H9 (cell line): Measurements from ENCODE around the gene MGA. TPM values are rescaled to one million over a fixed set of nuclear protein-coding genes. Genes with fewer than 3 reads are reported as not detected.

Experiments used
- DNase-seq: peaks from one replicate; pipeline ENCODE4 v3.0.0-alpha.2; 2017
- H2AFZ ChIP-seq: one replicate; pipeline ENCODE4 v1.6.1; 2013; ENCODE audit warnings: mild to moderate bottlenecking, low read length, control low read depth, moderate library complexity
- H2AK5ac ChIP-seq: 2 replicates; pipeline ENCODE4 v1.6.1; 2013; ENCODE audit warnings: low read length, control low read depth, mixed read lengths; ENCODE audit not compliant: insufficient read length
- H2BK120ac ChIP-seq: one replicate; pipeline ENCODE4 v1.6.1; 2013; ENCODE audit warnings: low read depth, mild to moderate bottlenecking, low read length, control low read depth, inconsistent platforms; ENCODE audit not compliant: poor library complexity, severe bottlenecking
- H2BK12ac ChIP-seq: 2 replicates; pipeline ENCODE4 v1.6.1; 2013; ENCODE audit warnings: low read length, control low read depth, mixed read lengths, low read depth; ENCODE audit not compliant: insufficient read length
- H2BK15ac ChIP-seq: 2 replicates; pipeline ENCODE4 v1.6.1; 2013; ENCODE audit warnings: low read depth, low read length, control low read depth
- H2BK20ac ChIP-seq: one replicate; pipeline ENCODE4 v1.6.1; 2013; ENCODE audit warnings: low read depth, mild to moderate bottlenecking, low read length, control low read depth, inconsistent platforms; ENCODE audit not compliant: poor library complexity, severe bottlenecking
- H2BK5ac ChIP-seq: 2 replicates; pipeline ENCODE4 v1.6.1; 2013; ENCODE audit warnings: low read length, control low read depth, mixed read lengths; ENCODE audit not compliant: insufficient read length
- H3K14ac ChIP-seq: 2 replicates; pipeline ENCODE4 v1.6.1; 2013; ENCODE audit warnings: low read length, control low read depth; ENCODE audit not compliant: insufficient read depth
- H3K18ac ChIP-seq: 2 replicates; pipeline ENCODE4 v1.6.1; 2013; ENCODE audit warnings: low read depth, mild to moderate bottlenecking, mixed read lengths, low read length, control low read depth; ENCODE audit not compliant: insufficient read length
- H3K23ac ChIP-seq: 2 replicates; pipeline ENCODE4 v1.6.1; 2013; ENCODE audit warnings: low read length, control low read depth, mixed read lengths, low read depth; ENCODE audit not compliant: insufficient read length
- H3K23me2 ChIP-seq: 2 replicates; pipeline ENCODE4 v1.6.1; 2013; ENCODE audit warnings: low read depth, mild to moderate bottlenecking, mixed read lengths, low read length, control low read depth; ENCODE audit not compliant: insufficient read length, poor library complexity, severe bottlenecking
- H3K27ac ChIP-seq: 2 replicates; pipeline ENCODE4 v1.5.1; 2013; ENCODE audit warnings: low read length, control low read depth, mixed read lengths, low read depth; ENCODE audit not compliant: insufficient read length
- H3K27me3 ChIP-seq: 2 replicates; pipeline ENCODE4 v1.6.1; 2013; ENCODE audit warnings: low read length, control low read depth, inconsistent platforms; ENCODE audit not compliant: insufficient read depth
- H3K4ac ChIP-seq: 2 replicates; pipeline ENCODE4 v1.6.1; 2013; ENCODE audit warnings: low read depth, mild to moderate bottlenecking, control low read depth, inconsistent platforms, low read length, moderate library complexity
- H3K4me1 ChIP-seq: 2 replicates; pipeline ENCODE4 v1.6.1; 2013; ENCODE audit warnings: low read length, control low read depth, inconsistent platforms; ENCODE audit not compliant: insufficient read depth
- H3K4me2 ChIP-seq: 2 replicates; pipeline ENCODE4 v1.6.1; 2013; ENCODE audit warnings: low read length, control low read depth, mixed read lengths; ENCODE audit not compliant: insufficient read length, insufficient read depth
- H3K56ac ChIP-seq: 2 replicates; pipeline ENCODE4 v1.6.1; 2013; ENCODE audit warnings: low read depth, mild to moderate bottlenecking, mixed read lengths, low read length, control low read depth; ENCODE audit not compliant: insufficient read length
- H3K79me1 ChIP-seq: 2 replicates; pipeline ENCODE4 v1.6.1; 2013; ENCODE audit warnings: low read depth, mild to moderate bottlenecking, moderate library complexity, low read length, control low read depth, inconsistent platforms; ENCODE audit not compliant: insufficient read depth, poor library complexity, severe bottlenecking
- H3K79me2 ChIP-seq: 2 replicates; pipeline ENCODE4 v1.6.1; 2013; ENCODE audit warnings: low read length, control low read depth, inconsistent platforms; ENCODE audit not compliant: insufficient read depth
- H3K9ac ChIP-seq: 2 replicates; pipeline ENCODE4 v1.6.1; 2013; ENCODE audit warnings: low read length, control low read depth, mixed read lengths; ENCODE audit not compliant: insufficient read length; ENCODE audit errors: extremely low read depth
- H3K9me3 ChIP-seq: one replicate; pipeline ENCODE4 v1.6.1; 2013; ENCODE audit warnings: low read depth, low read length, inconsistent platforms; ENCODE audit not compliant: control insufficient read depth
- H3T11ph ChIP-seq: one replicate; pipeline ENCODE4 v1.6.1; 2013; ENCODE audit warnings: mild to moderate bottlenecking, low read length, control low read depth, inconsistent platforms
- H4K20me1 ChIP-seq: one replicate; pipeline ENCODE4 v1.6.1; 2013; ENCODE audit not compliant: control insufficient read depth, insufficient read length, insufficient read depth
- H4K5ac ChIP-seq: 2 replicates; pipeline ENCODE4 v1.6.1; 2013; ENCODE audit warnings: low read depth, mild to moderate bottlenecking, mixed read lengths, low read length, control low read depth; ENCODE audit not compliant: insufficient read length
- H4K8ac ChIP-seq: replicated peaks from 2 replicates; pipeline ENCODE4 v1.6.1; 2013; ENCODE audit warnings: low read length, control low read depth, mixed read lengths, low read depth; ENCODE audit not compliant: insufficient read length
- H4K91ac ChIP-seq: 2 replicates; pipeline ENCODE4 v1.6.1; 2013; ENCODE audit warnings: low read depth, mild to moderate bottlenecking, moderate library complexity, mixed read lengths, low read length, control low read depth; ENCODE audit not compliant: insufficient read length
- H3K27ac Mint-ChIP-seq, 3 experiments: 2 replicates in 2 of 3; 3 replicates in 1 of 3; pipeline ENCODE4 v1.8.0; 2020 to 2021; ENCODE audit warnings: mixed read lengths in 3 of 3, mild to moderate bottlenecking in 1 of 3, moderate library complexity in 1 of 3
- H3K27me3 Mint-ChIP-seq: 2 replicates; pipeline ENCODE4 v1.8.0; 2021; ENCODE audit warnings: low read depth, mild to moderate bottlenecking, moderate library complexity, mixed read lengths
- H3K36me3 Mint-ChIP-seq, 3 experiments: 2 replicates in 2 of 3; 3 replicates in 1 of 3; pipeline ENCODE4 v1.8.0; 2020 to 2021; ENCODE audit warnings: low read depth in 3 of 3, mixed read lengths in 3 of 3; ENCODE audit not compliant: insufficient read depth in 1 of 3
- H3K4me1 Mint-ChIP-seq, 2 experiments: 2 replicates each; pipeline ENCODE4 v1.8.0; 2020; ENCODE audit warnings: mixed read lengths in 2 of 2
- H3K4me3 Mint-ChIP-seq, 2 experiments: 2 replicates in 1 of 2; 3 replicates in 1 of 2; pipeline ENCODE4 v1.8.0; 2020 to 2021; ENCODE audit warnings: mild to moderate bottlenecking in 2 of 2, mixed read lengths in 2 of 2, moderate library complexity in 1 of 2
- H3K9me3 Mint-ChIP-seq, 2 experiments: 2 replicates in 1 of 2; 3 replicates in 1 of 2; pipeline ENCODE4 v1.8.0; 2020; ENCODE audit warnings: mild to moderate bottlenecking in 2 of 2, mixed read lengths in 2 of 2, moderate library complexity in 1 of 2
- WGBS: extraction: QIAGEN DNeasy Blood & Tissue Kit; methylation state at CpG from one replicate; pipeline ENCODE4 v1.1.7; 2013; ENCODE audit warnings: missing lambda C conversion rate, low lambda C conversion rate, mixed read lengths; ENCODE audit not compliant: insufficient read length; ENCODE audit errors: extremely low coverage; 5-methylcytosine and 5-hydroxymethylcytosine counted together
- total RNA-seq: library from RNA; stranded (reverse); gene quantifications from 2 replicates; pipeline ENCODE4 v1.2.1, GENCODE V29; 2021
- TF ChIP-seq, protein P1 (sequence below): fragments of 200-600 bp; sonication (generic); conservative IDR thresholded peaks from 3 replicates; pipeline ENCODE4 v1.8.0; 2021; ENCODE audit warnings: antibody characterized with exemption, mild to moderate bottlenecking

The MGA gene
- total RNA-seq, 1 experiment from 2014 or later, result 62.7 TPM

DNA sequence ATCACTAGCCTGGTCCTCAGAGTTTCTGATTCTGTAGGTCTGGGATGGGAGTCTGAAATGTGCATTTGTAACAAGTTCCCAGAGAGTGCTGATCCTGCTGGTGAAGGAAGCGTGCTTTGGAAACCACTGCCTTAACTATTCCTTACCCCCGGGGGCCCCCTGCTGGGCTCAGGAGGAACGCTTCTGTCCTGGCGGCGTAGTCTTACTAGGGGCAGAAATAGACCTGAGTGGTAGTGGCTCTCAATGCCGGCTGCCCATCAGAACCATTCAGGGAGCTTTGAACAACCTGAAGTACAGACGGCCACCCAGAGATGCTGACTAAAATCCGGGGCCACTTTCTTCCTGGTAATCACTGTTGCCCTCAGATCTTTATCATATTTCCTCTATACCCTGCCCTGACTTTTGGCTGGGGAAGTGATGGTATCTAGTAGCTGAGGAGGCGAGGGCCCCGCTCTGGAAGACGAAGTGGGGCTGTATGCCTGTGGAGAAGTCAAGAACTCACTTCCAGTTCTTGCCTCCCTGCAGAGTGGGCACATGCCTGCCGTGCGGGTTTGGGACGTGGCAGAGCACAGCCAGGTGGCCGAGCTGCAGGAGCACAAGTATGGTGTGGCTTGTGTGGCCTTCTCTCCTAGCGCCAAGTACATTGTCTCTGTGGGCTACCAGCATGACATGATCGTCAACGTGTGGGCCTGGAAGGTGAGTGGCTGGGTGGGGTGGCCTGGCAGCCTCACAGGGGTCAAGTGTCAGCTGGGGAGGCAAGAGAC, 151.4 kb downstream of the MGA start:
- Mint-ChIP-seq H3K4me1 (peaks cover 5 to 7% of the 10 kb centered on the region in 2 experiments), H3K9me3 (no peaks in the 10 kb centered on the region), H3K36me3 (no peaks in the 10 kb centered on the region; a peak in 1 of 7 replicates), H3K4me3 (no peak overlapping the region), H3K27ac (no peak overlapping the region; a peak in 1 of 7 replicates), H3K27me3 (no peaks in the 10 kb centered on the region)
- no peak overlapping the region for H3T11ph ChIP-seq
- H3K4me1 ChIP-seq, result no peaks in the 10 kb centered on the region
- H3K4me2 ChIP-seq, result no peak overlapping the region
- H3K79me2 ChIP-seq, result no peaks in the 10 kb centered on the region
- no peak overlapping the region for H2BK5ac ChIP-seq
- no peak overlapping the region for H3K4ac ChIP-seq
- no peak overlapping the region for H3K14ac ChIP-seq
- H2AFZ ChIP-seq, result no peak overlapping the region
- no peaks in the 10 kb centered on the region for H3K27me3 ChIP-seq
- TF ChIP-seq, protein P1, sequence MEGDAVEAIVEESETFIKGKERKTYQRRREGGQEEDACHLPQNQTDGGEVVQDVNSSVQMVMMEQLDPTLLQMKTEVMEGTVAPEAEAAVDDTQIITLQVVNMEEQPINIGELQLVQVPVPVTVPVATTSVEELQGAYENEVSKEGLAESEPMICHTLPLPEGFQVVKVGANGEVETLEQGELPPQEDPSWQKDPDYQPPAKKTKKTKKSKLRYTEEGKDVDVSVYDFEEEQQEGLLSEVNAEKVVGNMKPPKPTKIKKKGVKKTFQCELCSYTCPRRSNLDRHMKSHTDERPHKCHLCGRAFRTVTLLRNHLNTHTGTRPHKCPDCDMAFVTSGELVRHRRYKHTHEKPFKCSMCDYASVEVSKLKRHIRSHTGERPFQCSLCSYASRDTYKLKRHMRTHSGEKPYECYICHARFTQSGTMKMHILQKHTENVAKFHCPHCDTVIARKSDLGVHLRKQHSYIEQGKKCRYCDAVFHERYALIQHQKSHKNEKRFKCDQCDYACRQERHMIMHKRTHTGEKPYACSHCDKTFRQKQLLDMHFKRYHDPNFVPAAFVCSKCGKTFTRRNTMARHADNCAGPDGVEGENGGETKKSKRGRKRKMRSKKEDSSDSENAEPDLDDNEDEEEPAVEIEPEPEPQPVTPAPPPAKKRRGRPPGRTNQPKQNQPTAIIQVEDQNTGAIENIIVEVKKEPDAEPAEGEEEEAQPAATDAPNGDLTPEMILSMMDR, result peak; percentile 83
- no peak overlapping the region for H2AK5ac ChIP-seq
- no peak overlapping the region for H2BK20ac ChIP-seq
- H4K20me1 ChIP-seq, result no peaks in the 10 kb centered on the region
- peak; percentile 81 for DNase-seq
- H4K91ac ChIP-seq, result no peak overlapping the region
- H2BK15ac ChIP-seq, result no peak overlapping the region
- H3K9ac ChIP-seq, result no peak overlapping the region
- H3K18ac ChIP-seq, result no peak overlapping the region
- no peaks in the 10 kb centered on the region for H3K9me3 ChIP-seq
- no peak overlapping the region for H3K27ac ChIP-seq
- no peaks in the 10 kb centered on the region for H3K79me1 ChIP-seq
- no peak overlapping the region for H4K8ac ChIP-seq
- H2BK120ac ChIP-seq, result no peak overlapping the region
- no CpG with 5 or more reads among the region's 18 CpGs for WGBS
- no peak overlapping the region for H3K56ac ChIP-seq
- H3K23me2 ChIP-seq, result no peaks in the 10 kb centered on the region
- H4K5ac ChIP-seq, result no peak overlapping the region
- H2BK12ac ChIP-seq, result no peak overlapping the region
- H3K23ac ChIP-seq, result no peak overlapping the region
